Common myeloid progenitor, CD34-positive (primary cell): ENCODE measurements around the gene DDAH2.
A peak's percentile ranks its signal among the peaks of the same experiment; 100 is the strongest.

Source experiments
- CTCF ChIA-PET: fragments of 350-600 bp; sonication (Branson Sonifier 250); formaldehyde crosslinking; loops from one replicate; lab custom pipeline; 2021; ENCODE audit warnings: antibody characterized with exemption; lab: Charles Lee
- POLR2A ChIA-PET: fragments of 350-600 bp; sonication (Branson Sonifier 250); formaldehyde crosslinking; loops from one replicate; lab custom pipeline; 2021; ENCODE audit warnings: antibody characterized with exemption; lab: Charles Lee
- DNase-seq, 3 donors: peaks; one replicate each; pipeline versions ENCODE4 v3.0.0 to v3.0.0-alpha.2; 2013
- H3K27ac ChIP-seq, 2 experiments: 1 replicate in 1 of 2; 2 replicates in 1 of 2; pipeline ENCODE4 v1.7.0; 2013; ENCODE audit warnings: inconsistent platforms in 2 of 2, low read length in 2 of 2, mild to moderate bottlenecking in 2 of 2, low read depth in 1 of 2, moderate library complexity in 1 of 2; ENCODE audit not compliant: severe bottlenecking in 2 of 2, insufficient read depth in 1 of 2, poor library complexity in 1 of 2
- H3K27me3 ChIP-seq, 5 experiments: replicated peaks in 2 of 5; 1 replicate in 3 of 5; 2 replicates in 2 of 5; pipeline versions ENCODE4 v1.6.1 to v1.7.0; 2013; ENCODE audit warnings: low read length in 4 of 5, mild to moderate bottlenecking in 2 of 5, moderate library complexity in 2 of 5, inconsistent platforms in 1 of 5; ENCODE audit not compliant: insufficient read depth in 5 of 5, control insufficient read depth in 4 of 5
- H3K36me3 ChIP-seq, 4 experiments: 1 replicate in 2 of 4; 2 replicates in 2 of 4; pipeline versions ENCODE4 v1.6.1 to v1.7.0; 2013; ENCODE audit warnings: low read length in 3 of 4, control low read depth in 1 of 4, mild to moderate bottlenecking in 1 of 4; ENCODE audit not compliant: control insufficient read depth in 4 of 4, insufficient read depth in 4 of 4
- H3K4me1 ChIP-seq, 4 experiments: 1 replicate in 3 of 4; 2 replicates in 1 of 4; pipeline versions ENCODE4 v1.6.1 to v1.7.1; 2013; ENCODE audit warnings: low read length in 3 of 4, mild to moderate bottlenecking in 3 of 4, control low read depth in 1 of 4, inconsistent platforms in 1 of 4, moderate library complexity in 1 of 4; ENCODE audit not compliant: control insufficient read depth in 4 of 4, insufficient read depth in 4 of 4; ENCODE audit errors: control extremely low read depth in 1 of 4
- H3K4me3 ChIP-seq, 7 experiments: 1 replicate in 4 of 7; 2 replicates in 3 of 7; pipeline versions ENCODE4 v1.5.1 to v1.7.0; 2013; ENCODE audit warnings: mild to moderate bottlenecking in 7 of 7, low read length in 6 of 7, moderate library complexity in 6 of 7, inconsistent platforms in 2 of 7, low read depth in 2 of 7, control low read depth in 1 of 7; ENCODE audit not compliant: insufficient read depth in 4 of 7, control insufficient read depth in 1 of 7; ENCODE audit errors: extremely low read depth in 1 of 7
- H3K9me3 ChIP-seq, 5 experiments: 1 replicate in 4 of 5; 2 replicates in 1 of 5; pipeline versions ENCODE4 v1.6.1 to v1.7.1; 2013; ENCODE audit warnings: low read length in 4 of 5, mild to moderate bottlenecking in 2 of 5, inconsistent platforms in 1 of 5, low read depth in 1 of 5, moderate library complexity in 1 of 5; ENCODE audit not compliant: control insufficient read depth in 4 of 5, insufficient read depth in 2 of 5; ENCODE audit errors: control extremely low read depth in 1 of 5
- whole genome bisulfite sequencing: methylation state at CpG from one replicate; pipeline ENCODE4 v1.1.5; 2013; ENCODE audit not compliant: insufficient coverage; 5-methylcytosine and 5-hydroxymethylcytosine counted together

The DDAH2 gene

DNA sequence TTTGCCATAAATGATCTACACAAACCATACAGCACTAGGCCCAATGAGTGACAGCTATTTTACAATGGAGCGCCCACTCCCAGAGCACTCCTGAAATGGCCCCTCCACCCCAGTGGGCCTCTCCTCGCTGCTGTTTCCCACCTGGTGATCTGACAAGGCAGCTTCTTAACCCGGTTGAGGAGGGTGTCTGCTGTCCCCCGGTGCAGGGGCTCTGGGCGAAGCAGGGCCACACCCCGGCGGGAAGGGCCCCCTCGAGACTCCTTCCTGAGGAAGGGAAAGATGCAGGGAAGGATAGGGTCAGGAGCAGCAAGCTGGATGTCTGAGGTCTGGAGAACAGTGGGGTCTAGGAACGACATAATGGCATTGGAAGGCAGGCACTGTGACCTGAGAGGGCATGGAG, 36.2 kb downstream of the DDAH2 start:
- CTCF ChIA-PET, result interaction anchor here (0.8 to 3.5 kb wide), 7 partner anchors 11 to 31 kb away, joined by 3 to 17 read pairs (median 4); partner anchors contain the start of genes ABHD16A, LY6G5C, LY6G6C and MPIG6B
- H3K9me3 ChIP-seq, result no peaks in the 10 kb centered on the region
- H3K36me3 ChIP-seq, result peaks cover 14 to 92% (median 70%) of the 10 kb centered on the region in 4 experiments
- POLR2A ChIA-PET, result interaction anchor here (0.6 kb wide), 1 partner anchor 13 kb away, joined by 3 read pairs; no protein-coding TSS in a partner anchor
- no peak overlapping the region for H3K27ac ChIP-seq
- DNase-seq, result no peak
- WGBS, result 94% methylated on average over 5 of the region's 9 CpGs
- H3K4me3 ChIP-seq, result no peak overlapping the region
- H3K4me1 ChIP-seq, result no peaks in the 10 kb centered on the region
- no peaks in the 10 kb centered on the region for H3K27me3 ChIP-seq

- CTCF ChIA-PET, result interaction anchor here (0.8 to 3.5 kb wide), 6 partner anchors 11 to 77 kb away, joined by 3 to 17 read pairs (median 4); partner anchors contain the start of genes LY6G5C, LY6G6C and MPIG6B
- POLR2A ChIA-PET, result interaction anchor here (0.6 kb wide), 1 partner anchor 13 kb away, joined by 3 read pairs; no protein-coding TSS in a partner anchor
- DNase-seq, result no peak
Observed at GRCh38 chr6:31692353-31692752, 36.7 kb downstream of the DDAH2 start.

DNA sequence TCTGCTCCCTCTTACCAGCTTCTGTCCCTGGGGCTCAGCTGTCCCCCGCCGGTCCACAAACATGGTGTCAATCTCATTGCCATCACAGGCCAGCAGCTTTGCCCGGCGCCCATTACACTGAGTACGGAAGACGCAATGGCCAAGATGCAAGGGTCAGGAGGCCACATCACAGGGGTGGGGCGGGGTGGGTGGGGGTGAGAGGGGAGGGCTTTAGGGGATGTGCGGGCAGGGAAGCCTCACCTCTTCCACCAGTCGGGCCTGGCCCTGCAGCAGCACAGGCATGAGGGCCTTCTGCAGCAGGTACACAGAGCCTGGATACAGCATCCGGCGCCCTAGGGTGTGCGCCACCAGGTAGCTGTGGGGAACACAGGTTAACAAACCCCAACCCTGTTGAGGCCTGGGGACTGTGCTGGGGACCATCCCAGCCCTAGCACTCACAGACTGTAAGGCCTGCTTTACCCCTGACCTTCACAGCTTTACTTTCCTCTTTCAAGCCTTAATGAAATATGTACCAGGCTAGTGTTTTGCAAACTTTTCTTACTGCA, 37.5 kb downstream of the DDAH2 start:
- Histone ChIP-seq H3K27ac (no peak overlapping the region), H3K4me1 (no peaks in the 10 kb centered on the region), H3K4me3 (no peak overlapping the region), H3K27me3 (no peaks in the 10 kb centered on the region), H3K9me3 (no peaks in the 10 kb centered on the region), H3K36me3 (peaks cover 13 to 93% (median 72%) of the 10 kb centered on the region in 4 experiments)
- DNase-seq, result no peak
- WGBS, result 99% methylated on average over 12 of the region's 12 CpGs
- ChIA-PET CTCF (interaction anchor here (1.1 to 7.8 kb wide), 7 partner anchors 9 to 140 kb away, joined by 3 to 51 read pairs (median 4); partner anchors contain the start of genes ABHD16A, LY6G5C, LY6G6C and MPIG6B), POLR2A (interaction anchor here (0.9 kb wide), 1 partner anchor 12 kb away, joined by 3 read pairs; the partner anchor contains the start of gene ABHD16A)

More at GRCh38 chr6:31692353-31692752, 36.7 kb downstream of the DDAH2 start:
- H3K36me3 ChIP-seq, result peaks cover 14 to 93% (median 72%) of the 10 kb centered on the region in 4 experiments
- no peaks in the 10 kb centered on the region for H3K9me3 ChIP-seq
- no peak overlapping the region for H3K27ac ChIP-seq
- H3K4me1 ChIP-seq, result no peaks in the 10 kb centered on the region
- no peak overlapping the region for H3K4me3 ChIP-seq
- no peaks in the 10 kb centered on the region for H3K27me3 ChIP-seq
- 93% methylated on average over 4 of the region's 4 CpGs for WGBS

GRCh38 chr6:31691078-31691463, 38.0 kb downstream of the DDAH2 start:
- POLR2A ChIA-PET, result interaction anchor here (0.9 to 1.2 kb wide), 2 partner anchors 10 to 12 kb away, joined by 3 read pairs; partner anchors contain the start of genes ABHD16A and LY6G5C
- Histone ChIP-seq H3K27me3 (no peaks in the 10 kb centered on the region), H3K27ac (peak overlapping the region in 1 of 2 experiments; percentile 77), H3K4me1 (no peaks in the 10 kb centered on the region), H3K4me3 (no peak overlapping the region), H3K36me3 (peaks cover 12 to 95% (median 75%) of the 10 kb centered on the region in 4 experiments), H3K9me3 (no peaks in the 10 kb centered on the region)
- WGBS, result 95% methylated on average over 2 of the region's 6 CpGs
- DNase-seq, result no peak
- CTCF ChIA-PET, result interaction anchor here (0.8 to 7.8 kb wide), 12 partner anchors 10 to 146 kb away, joined by 3 to 51 read pairs (median 4); partner anchors contain the start of genes ABHD16A, LY6G5B, LY6G5C and LY6G6D

- Histone ChIP-seq H3K36me3 (peaks cover 12 to 96% (median 80%) of the 10 kb centered on the region in 4 experiments), H3K4me1 (no peaks in the 10 kb centered on the region), H3K4me3 (no peak overlapping the region), H3K9me3 (no peaks in the 10 kb centered on the region), H3K27me3 (no peaks in the 10 kb centered on the region), H3K27ac (peak overlapping the region in 1 of 2 experiments; percentile 77)
- ChIA-PET POLR2A (interaction anchor here (1.2 kb wide), 1 partner anchor 9 kb away, joined by 3 read pairs; the partner anchor contains the start of gene LY6G5C), CTCF (interaction anchor here (0.8 to 7.8 kb wide), 17 partner anchors 9 to 146 kb away, joined by 3 to 51 read pairs (median 4); partner anchors contain the start of genes ABHD16A, LY6G5B, LY6G5C and LY6G6C)
- DNase-seq, result no peak
- WGBS, result 95% methylated on average over 4 of the region's 10 CpGs
Observed at GRCh38 chr6:31690231-31691077, 38.6 kb downstream of the DDAH2 start.

DNA sequence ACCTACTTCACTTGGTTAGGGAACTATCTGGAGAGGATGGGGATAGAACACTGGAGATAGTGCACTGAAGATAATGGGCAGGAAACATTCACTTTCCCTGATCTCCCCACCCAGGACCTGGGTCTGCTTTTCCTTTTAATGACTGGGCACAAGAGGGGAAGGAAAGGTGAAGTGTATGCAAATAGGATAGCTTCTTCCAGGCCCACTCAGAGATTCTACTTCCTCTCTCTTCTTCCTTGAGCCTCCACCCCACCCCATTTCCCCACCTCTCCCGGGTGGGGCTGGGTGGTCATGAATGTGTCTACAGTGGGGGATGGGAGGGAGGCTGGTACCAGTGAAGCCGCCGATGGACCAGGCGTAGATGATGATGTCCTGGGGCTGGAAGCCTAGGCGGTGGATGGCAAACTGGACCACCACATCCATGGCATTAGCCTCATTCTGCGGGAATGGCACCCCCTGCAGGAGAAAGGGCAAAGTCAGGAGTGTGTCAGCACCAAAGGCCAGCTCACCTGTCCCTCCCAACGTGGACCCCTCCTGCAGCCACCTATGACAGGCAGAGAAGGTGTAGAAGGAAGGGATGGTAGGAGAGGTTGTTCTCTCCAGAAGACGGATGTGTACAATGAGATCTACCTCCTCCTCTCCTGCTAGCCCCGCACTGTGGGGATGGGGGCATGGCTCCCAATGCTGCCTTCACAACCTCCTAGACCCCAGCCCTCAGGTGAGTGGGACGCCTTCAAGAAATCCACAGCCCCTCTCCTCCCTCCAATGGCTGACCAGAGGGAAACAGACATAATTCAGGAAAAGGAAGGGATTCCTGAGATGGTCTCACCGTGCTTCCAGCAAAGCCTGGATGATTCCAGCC, 39.6 kb downstream of the DDAH2 start:
- no peaks in the 10 kb centered on the region for H3K27me3 ChIP-seq
- no peaks in the 10 kb centered on the region for H3K4me1 ChIP-seq
- H3K36me3 ChIP-seq, result peaks cover 12 to 93% (median 77%) of the 10 kb centered on the region in 4 experiments
- ChIA-PET POLR2A (no interaction called here), CTCF (interaction anchor here (0.9 to 7.8 kb wide), 12 partner anchors 10 to 145 kb away, joined by 3 to 51 read pairs (median 4); partner anchors contain the start of genes ABHD16A, C6orf47, LY6G5B and LY6G6C)
- DNase-seq, result peak in 1 of 3 donors; percentile 17
- peak overlapping the region in 1 of 2 experiments; percentile 77 for H3K27ac ChIP-seq
- no peaks in the 10 kb centered on the region for H3K9me3 ChIP-seq
- H3K4me3 ChIP-seq, result no peak overlapping the region
- WGBS, result 98% methylated on average over 6 of the region's 11 CpGs
